Daoy (cell line): ENCODE results near the gene ALPP. TPM values are rescaled to one million over a fixed set of nuclear protein-coding genes. Genes with fewer than 3 reads are reported as not detected.
"Not testable (repeated sequence)": the region's sequence is repeated elsewhere in the genome, so short reads cannot be mapped to it uniquely, and the experiment has no call there.

ENCODE experiments used
- DNase-seq: peaks from one replicate; pipeline ENCODE4 v3.0.0-alpha.2; 2015; ENCODE audit warnings: low read depth
- total RNA-seq: library from RNA; depleted of rRNA; stranded (reverse); fragments of >200 nt; shearing (Covaris generic); gene quantifications from 2 replicates; pipeline ENCODE4 v1.2.3, GENCODE V29; 2014

The ALPP gene
- total RNA-seq, 1 experiment from 2014 or later, result not detected

DNA sequence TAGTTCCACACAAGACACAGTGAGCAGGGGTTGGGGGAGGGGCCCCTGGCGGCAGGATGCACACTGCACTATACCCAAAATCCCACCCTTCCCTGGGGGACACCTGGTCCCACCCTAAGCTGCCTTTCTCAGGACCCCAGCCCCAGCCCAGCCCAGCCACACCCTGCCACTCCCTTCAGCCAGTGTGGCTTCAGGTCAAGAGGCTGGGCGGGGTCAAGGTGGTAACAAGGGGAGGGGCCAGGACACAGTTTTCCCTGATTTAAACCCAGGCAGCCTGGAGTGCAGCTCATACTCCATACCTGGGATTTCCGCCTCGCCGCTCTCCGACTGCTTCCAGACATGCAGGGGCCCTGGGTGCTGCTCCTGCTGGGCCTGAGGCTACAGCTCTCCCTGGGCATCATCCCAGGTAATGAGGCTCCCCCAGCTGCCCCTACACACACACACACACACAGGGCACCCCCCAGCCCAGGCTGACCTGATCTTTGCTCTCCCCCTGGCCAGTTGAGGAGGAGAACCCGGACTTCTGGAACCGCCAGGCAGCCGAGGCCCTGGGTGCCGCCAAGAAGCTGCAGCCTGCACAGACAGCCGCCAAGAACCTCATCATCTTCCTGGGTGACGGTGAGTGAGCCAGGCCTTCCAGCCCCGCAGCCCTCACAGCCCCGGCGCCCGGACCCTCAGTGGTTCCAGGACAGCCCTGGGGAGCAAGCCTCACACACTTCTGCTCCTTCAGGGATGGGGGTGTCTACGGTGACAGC is 28.2 kb downstream of the ALPP start, which contains the start of gene ALPG:
ALPG (plus strand) TSS at position 289 of the 755 bp plus-strand sequence; CDS start at position 340, 51 bp downstream.
- DNase-seq, result no peak

DNA sequence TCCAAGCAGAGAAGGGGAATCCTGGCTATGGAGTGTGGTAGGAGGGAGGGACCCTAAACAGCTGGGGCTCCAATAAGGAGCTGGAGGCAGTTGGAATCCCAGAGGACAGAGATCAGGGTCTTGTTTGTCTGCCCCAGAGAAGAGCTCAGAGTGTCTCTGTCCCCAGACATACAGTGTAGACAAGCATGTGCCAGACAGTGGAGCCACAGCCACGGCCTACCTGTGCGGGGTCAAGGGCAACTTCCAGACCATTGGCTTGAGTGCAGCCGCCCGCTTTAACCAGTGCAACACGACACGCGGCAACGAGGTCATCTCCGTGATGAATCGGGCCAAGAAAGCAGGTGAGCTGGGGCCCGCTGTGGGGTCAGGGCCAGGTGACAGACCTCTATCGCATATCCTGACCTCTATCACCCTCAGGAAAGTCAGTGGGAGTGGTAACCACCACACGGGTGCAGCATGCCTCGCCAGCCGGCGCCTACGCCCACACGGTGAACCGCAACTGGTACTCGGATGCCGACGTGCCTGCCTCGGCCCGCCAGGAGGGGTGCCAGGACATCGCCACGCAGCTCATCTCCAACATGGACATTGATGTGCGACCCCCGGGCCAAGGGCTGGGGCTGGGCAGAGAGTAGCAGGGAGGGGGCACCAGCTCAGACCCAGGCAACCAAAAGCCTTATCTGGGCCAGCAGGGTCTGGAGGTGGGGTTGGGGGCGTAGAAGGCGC is 29.0 kb downstream of the ALPP start:
- DNase-seq, result not testable (repeated sequence)

DNA sequence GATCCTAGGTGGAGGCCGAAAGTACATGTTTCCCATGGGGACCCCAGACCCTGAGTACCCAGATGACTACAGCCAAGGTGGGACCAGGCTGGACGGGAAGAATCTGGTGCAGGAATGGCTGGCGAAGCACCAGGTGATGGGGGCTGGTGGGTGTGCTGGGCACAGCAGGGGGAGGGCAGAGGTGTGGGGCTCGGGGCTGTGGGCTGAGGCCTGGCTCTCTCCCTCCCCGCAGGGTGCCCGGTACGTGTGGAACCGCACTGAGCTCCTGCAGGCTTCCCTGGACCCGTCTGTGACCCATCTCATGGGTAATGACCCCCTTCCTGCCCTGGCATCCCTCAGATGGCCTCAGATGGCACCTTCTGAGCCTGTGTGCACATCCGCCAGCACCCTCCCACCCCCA is 29.7 kb downstream of the ALPP start:
- not testable (repeated sequence) for DNase-seq

DNA sequence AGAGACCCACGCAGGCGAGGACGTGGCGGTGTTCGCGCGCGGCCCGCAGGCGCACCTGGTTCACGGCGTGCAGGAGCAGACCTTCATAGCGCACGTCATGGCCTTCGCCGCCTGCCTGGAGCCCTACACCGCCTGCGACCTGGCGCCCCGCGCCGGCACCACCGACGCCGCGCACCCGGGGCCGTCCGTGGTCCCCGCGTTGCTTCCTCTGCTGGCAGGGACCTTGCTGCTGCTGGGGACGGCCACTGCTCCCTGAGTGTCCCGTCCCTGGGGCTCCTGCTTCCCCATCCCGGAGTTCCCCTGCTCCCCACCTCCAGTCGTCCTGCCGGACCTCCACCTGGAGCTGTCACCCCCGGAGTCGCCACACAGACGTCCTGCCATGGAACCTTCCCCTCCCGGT is 31.1 kb downstream of the ALPP start:
- not testable (repeated sequence) for DNase-seq

DNA sequence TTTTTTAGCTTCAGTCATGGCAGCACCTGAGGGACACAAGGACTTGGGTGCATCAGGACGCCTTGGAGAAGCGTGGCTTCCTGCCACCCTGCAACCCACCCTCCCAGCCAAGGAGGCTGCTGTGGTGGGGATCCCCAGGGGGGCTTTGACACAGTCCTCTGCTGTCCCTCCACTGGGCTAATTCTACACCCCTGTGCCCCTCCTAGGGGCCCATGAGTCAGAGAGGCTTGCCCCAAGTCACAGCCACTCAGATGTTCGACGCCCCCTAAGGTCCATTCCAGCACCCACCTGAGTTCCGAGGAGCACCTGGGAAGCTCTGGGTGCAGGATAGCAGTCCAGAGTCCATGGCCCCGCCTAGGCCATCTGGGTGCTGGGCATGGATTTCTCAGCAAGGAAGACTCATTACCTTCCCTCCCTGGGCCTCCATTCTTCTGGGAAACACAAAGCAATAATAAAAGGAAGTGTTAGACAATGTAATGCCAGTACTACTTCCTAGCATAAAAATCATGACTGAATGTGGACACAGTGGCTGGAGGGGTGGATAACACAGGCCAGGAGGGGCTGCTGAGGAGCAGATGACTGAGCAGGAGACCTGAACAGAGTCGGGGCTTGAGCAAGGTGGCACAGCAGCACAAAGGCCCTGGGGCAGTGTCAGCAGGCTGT is 31.8 kb downstream of the ALPP start:
- no peak for DNase-seq

DNA sequence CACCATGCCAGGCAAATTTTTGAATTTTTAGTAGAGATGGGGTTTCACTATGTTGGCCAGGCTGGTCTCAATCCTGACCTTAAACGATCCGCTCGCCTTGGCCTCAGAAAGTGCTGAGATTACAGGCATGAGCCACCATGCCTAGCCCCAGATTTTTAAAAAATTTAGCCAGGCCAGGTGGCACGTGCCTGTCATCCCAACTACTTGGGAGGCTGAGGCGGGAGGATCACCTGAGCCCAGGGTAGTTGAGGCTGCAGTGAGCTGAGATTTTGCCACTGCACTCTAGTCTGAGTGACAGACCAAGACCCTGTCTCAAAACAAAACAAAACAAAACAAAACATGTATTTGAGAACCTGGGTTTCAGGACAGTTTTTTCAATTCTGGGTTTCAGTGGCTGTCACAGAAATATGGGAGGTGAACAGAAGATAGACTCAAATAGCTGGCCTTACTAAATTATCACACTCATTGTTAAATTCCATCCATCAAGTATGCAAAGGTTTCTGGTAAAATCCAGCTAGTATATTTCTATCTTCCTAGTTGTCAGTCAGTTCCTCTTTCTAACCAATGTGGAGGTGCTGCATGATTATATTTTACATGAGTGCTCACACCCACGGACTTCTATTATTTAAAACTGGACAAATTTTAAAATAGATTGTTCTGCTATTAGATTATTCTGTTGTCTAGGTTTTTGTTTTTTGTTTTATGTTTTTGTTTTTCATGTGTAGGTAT is 33.5 kb downstream of the ALPP start:
- DNase-seq, result no peak

DNA sequence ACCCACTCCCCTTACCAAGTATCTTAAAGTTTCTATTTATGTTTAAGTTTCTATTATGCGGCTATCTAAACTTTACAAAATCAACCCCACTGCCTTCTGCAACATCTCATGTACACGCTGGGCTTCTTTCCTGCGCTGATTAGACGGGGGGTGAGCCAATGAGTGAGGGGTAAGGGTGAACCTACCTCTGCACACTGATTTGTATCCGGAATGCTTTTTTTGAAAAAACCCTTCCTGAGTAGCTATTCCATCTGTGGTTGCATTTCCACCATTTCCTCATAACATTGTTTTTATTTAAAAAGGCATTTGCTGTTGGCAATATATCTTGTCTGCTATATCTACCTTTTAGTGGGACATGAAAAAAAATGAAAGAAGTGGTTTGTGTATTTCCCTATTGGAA is 34.4 kb downstream of the ALPP start:
- no peak for DNase-seq

DNA sequence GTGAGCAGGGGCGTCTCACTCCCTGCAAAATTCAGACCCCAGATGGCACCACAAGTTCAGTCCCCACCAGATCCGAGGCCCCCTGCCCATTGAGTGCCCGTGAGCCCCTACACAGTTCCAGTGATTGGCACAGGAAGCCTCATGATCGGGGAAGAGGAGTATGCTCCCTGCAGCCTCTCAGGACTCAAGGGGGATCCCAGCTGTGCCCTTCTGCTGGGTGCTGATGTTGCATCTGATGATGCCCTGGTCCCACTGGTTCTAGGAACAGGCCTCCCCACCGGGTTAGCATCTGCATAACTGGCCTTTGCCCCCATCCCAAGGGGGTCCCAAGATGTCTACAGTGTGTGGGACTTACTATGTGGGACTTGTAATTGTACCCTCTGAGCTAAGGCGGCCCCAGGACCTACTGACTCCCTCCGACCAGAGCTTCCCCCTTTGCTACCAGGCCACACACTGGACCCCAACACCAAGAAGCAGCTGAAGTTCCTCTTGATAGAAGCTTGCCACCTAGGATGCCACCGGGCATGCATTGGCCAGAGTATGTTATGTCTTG is 36.7 kb downstream of the ALPP start:
- no peak for DNase-seq

DNA sequence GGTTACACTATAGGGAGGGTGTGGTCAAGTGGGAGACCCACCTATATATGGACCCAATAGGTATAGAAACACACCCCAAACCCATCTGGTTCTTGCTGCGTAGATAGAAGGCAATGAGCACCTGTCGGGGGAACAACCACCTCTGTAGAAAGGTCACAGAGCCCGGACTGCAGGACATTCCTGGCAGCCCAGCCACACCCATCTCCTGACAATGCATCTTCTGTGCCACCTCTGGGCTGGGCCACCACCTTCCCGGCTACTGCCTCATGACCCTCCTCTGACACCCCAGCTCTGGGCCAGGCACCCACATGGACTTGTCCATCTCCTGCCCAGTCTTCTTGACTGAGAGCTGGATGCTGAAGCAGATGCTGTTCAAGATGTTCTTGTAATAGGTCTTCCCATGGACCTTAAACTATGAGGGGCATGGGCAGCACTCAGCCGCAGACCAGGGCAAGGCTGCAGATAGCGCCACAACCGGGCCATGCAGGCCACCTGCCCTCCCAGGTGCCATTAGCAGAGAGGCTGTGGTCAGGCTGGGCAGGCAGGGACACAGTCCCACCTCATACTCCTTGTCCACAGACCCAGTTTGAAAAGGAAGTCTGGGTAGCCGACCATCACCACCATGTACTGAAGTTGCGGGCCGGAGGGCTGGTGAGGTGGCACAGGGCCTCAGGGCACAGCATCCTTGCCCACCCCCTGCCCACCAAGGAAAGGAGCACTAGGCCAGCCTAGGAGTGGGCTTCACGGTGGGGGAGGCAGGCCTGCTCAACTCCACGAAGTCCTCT is 37.4 kb downstream of the ALPP start:
- DNase-seq, result no peak

DNA sequence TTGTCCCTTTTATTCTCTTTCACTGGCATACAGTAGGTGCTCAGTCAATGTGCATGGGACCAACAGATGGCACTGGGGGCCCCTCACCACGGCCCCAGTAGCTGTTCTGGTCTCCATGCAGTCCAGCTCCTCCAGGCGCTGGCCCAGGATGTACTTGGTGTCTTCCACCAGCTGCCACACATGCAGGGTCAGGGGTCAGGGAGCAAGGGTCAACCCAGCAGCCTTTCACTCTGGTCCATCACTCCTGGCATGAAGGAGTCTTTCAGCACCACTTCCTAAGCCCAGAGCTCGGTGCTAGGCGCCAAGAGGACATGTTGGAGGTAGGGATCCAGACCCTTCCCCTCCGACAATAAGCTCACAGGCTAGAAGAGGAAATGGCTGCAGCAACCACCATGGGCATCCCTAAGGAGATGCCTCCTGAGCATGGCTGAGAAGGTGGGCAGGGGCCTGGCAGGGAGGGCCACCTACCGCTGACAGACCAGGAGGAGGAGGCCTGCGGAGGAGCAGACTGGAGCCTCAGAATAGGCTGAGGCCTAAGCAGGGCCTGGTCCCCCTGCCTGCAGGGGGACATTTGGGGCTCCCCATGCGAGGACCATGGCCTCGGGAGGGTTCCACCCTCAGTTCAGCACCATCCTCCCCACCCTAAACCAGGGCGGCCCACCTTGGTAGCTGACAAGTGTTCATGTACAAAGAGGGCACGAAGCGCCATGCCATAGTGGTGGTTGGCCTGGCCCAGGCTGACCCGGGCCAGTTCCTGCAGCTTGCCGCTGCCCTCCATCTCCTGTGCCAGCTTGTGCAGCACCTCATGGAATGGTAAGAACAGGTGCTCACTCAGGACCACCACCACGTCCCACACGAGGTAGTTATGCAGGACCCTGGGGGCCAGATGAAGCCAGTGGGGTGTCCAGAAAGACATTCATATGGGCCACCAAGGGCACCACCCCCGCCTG is 38.2 kb downstream of the ALPP start:
- no peak for DNase-seq

DNA sequence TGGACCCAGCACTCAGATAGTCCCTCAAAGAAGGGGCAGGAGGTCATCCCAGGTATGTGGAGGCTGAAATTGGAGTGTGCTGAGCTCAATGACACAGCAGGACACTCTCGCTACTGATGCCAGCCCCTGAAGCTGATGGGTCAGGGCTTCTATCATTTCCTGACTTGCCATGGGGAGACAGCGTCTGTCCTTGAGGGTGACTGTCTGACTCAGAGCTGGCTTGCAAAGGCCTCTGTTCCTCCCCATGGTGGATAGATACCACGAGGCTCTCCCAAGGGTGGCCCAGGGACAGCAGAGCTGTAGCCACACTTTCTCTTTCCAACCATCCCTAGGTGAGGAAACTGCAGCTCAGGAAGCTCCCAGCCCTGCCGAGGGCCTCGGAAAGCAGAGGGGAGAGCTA is 38.9 kb downstream of the ALPP start:
- DNase-seq, result no peak

DNA sequence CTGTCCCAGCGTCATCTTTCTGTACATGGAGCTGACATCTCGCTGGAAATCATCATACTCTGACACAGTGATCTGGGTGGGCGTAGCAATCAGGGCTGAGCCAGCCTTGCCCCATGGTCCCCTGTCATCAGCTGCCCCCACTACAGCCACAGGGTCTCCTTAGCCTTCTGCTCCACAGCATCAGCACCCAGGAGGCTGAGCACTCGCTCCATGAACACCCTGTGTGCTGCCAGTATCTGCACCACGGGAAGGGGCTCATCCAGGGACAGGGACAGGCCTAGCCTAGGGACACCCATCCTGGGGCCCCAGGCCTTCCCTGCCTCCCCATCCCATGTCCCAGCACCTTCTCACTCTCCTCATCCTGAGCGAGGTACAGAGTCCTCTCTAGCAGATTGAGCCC is 39.5 kb downstream of the ALPP start:
- DNase-seq, result no peak

DNA sequence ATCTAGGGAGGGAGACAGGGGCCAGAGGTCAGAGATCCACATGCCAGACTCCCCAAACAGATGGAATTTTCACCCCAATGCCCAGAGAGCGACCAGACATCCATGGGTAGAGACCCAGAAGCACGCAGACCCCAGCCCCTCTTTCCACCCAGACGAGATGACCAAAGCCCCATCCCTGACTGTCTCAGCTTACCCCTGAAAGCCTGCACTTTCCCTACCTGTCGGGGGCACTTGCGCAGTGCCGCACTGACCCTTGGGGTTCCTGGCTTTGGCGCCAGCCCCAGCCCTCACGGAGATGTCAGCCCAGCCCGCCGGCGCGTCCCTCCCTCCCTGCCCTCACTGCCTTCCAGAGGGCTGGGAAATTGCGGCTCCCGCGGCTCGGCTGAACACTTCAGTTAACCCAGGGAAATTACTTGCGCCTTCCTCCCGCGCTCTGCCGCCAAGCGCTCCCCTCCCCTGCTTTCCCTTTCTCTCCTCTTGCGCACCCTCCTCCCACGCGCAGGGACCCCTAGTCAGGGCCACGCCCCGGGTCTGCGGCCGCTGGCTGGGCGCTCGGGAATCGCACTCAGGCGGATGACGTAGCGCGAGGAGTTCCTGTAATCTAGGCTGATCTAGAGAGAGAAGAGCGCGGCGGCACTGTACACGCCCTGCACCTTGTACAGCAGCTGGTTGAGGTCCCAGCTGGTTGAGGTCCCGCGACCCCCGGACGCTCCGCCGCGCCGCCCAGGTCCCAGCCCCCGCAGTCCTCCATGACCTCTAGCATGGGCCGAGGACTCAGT is 40.1 kb downstream of the ALPP start:
- peak; percentile 66 for DNase-seq

DNA sequence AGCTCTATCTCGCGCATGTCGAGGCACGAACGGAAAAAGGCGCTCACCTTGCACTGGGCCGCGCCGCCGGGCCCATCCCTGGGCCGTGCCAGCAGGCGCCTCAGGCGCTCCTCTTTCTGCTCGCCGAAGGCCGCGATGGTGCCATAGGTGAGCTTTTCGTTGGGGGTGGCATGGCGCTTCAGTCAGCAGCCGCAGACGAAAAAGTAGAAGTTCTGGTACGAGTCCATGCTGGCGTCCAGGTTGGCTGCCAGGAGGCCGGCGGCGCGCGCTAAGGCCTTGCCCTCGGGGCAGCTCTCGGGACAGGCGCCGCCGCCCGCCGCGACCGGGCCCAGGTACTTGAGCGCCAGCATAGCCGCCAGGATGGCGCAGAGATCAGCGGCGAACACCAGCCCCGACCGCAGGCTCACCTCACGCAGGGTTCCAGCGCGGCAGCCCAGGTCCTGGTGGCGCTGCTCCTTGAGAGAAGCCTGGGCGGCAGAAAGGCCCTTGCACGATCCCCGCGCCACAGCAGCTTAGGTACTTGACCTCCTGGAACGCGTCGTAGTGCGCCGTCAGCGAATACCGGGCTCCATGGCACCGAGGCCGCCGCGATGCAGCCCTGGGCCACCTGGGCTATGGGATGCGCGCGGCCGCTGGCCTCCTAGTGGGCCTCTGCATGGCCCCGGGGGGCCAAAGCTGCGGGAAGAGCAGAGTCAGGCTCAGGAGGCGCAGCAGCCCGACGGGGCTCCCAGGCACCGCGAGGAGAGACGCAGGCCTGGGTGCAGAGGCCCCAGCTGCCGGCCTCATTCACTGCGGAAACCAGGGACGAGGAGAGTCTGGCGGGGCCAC is 40.9 kb downstream of the ALPP start:
- no peak for DNase-seq

DNA sequence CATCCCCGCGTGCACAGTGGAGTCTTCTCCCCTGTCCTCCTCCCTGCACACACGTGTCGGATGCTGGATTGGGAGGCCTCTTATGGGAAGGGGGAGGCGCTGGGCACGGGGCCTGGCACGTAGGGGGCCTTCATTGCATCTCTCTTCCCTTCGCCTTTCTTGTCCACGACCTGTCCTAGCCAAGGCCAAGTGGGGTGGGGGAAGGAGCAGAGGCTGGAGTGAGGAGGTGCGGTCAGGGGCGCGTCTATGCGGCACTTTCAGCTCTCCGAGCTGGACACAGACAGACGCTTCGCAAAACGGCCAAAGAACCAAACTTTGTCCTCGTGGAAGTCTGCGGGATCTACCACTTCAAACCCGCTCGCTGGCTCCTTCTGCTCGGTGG is 41.5 kb downstream of the ALPP start:
- DNase-seq, result no peak

DNA sequence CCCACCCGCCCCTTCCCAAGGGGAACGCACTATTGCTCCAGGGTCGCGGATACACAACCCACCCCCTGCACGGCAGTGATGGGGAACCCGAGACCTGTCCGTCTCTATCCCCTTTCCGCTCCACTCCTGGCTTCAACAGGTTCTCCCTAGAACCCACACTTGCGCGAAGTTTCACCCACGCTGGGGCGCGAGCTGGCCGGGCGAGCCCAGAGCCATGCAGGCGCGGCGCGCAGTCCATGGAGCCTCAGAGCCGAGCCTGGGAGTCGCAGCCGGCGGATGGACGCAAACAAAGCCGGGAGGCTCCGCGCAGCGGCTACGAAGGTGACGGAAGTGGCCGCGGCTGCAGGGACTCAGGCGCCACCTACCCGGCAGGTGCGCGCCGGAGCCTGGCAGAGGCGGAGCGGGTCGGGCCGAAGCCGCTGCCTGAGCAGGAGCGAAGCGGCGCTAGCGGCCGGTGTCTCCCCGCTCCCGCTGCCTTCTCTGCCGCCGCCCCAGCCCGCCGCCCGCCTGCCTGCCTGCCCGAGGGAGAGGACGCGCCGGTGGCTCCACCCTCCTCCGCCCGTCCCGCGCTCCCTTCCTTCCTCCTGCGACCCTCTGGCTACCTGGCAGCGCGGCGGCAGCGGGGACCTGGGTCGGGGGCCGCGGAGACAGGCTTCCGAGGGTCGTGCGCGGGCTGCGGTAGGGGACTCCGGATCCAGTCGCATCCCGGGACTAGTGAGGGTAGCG is 42.1 kb downstream of the ALPP start:
- DNase-seq, result no peak

DNA sequence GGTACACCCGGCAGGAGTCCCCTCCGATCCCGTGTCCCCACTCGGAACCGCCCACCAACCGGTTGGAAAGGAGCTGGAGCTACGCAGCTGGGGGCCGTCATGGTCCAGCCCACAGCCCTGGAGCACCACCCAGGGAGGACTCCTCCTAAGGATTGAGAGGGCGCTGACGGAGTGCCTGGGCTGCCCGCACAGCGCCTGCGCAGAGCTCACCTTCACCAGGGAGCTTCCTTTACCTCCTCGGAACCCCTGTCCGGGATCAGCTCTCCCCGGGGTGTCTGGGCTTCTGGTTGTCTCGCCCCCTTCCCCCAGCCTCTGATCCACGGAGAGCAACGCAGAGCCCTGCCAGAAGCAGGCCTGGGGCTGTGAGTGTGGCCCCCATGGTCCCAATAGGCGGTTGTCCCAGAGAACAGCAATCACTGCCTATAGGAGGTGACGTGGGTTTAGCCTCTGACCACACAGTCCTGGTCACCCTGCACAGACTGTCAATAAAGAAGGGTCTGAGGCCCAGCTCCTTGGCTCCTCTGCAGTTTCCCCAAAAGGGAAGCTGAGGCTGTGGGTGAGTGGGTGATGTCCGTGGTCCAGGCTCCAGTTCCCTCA is 42.7 kb downstream of the ALPP start:
- DNase-seq, result no peak
